IMR-90 (cell line): Measurements from ENCODE around the gene GPR160. TPM values are rescaled to one million over a fixed set of nuclear protein-coding genes. Genes with fewer than 3 reads are reported as not detected.

Source experiments
- ATAC-seq: fragments of 200-7000 bp; cut with Tn5 transposase; 2 replicates; pipeline ENCODE4 v1.9.1; 2020; ENCODE audit warnings: low read depth, mild to moderate bottlenecking, moderate library complexity
- BruUV-seq: library from RNA; stranded (reverse); fragments of 400-500 nt; replicated peaks from 2 replicates; lab custom pipeline; 2021; lab: Mats Ljungman, UMichigan
- CTCF ChIA-PET: fragments of 300-600 bp; formaldehyde crosslinking; extraction: SDS; loops from one replicate; lab custom pipeline; 2021; ENCODE audit warnings: antibody characterized with exemption; lab: Yijun Ruan, JAX
- POLR2A ChIA-PET: fragments of 300-600 bp; sonication (Branson Sonifier 250); formaldehyde crosslinking; loops from one replicate; lab custom pipeline; 2022; ENCODE audit warnings: antibody characterized with exemption; ENCODE audit not compliant: unreplicated experiment; lab: Charles Lee
- DNase-seq: peaks from one replicate; pipeline ENCODE4 v3.0.0; 2013
- H2AFZ ChIP-seq: replicated peaks from 2 replicates; pipeline ENCODE3; 2013; ENCODE audit warnings: low read length, mild to moderate bottlenecking; ENCODE audit not compliant: poor library complexity
- H2AK5ac ChIP-seq: 2 replicates; pipeline ENCODE4 v1.6.1; 2013; ENCODE audit warnings: low read depth, low read length, inconsistent platforms
- H2AK9ac ChIP-seq: replicated peaks from 2 replicates; pipeline ENCODE3; 2013; ENCODE audit warnings: mild to moderate bottlenecking, low read depth, low read length, moderate library complexity; ENCODE audit not compliant: poor library complexity
- H2BK120ac ChIP-seq: 2 replicates; pipeline ENCODE4 v1.6.1; 2013; ENCODE audit warnings: low read depth, low read length, inconsistent platforms
- H2BK15ac ChIP-seq: 3 replicates; pipeline ENCODE4 v1.6.1; 2013; ENCODE audit warnings: low read depth, low read length, inconsistent platforms
- H2BK20ac ChIP-seq: 2 replicates; pipeline ENCODE4 v1.6.1; 2013; ENCODE audit warnings: low read depth, mild to moderate bottlenecking, inconsistent platforms, low read length, moderate library complexity
- H2BK5ac ChIP-seq: 2 replicates; pipeline ENCODE4 v1.6.1; 2013; ENCODE audit warnings: mild to moderate bottlenecking, low read depth, low read length, inconsistent platforms; ENCODE audit not compliant: poor library complexity, severe bottlenecking
- H3K14ac ChIP-seq: replicated peaks from 2 replicates; pipeline ENCODE4 v1.6.1; 2013; ENCODE audit warnings: low read depth, low read length, inconsistent platforms
- H3K18ac ChIP-seq: 2 replicates; pipeline ENCODE4 v1.6.1; 2013; ENCODE audit warnings: low read depth, low read length, control low read depth
- H3K23ac ChIP-seq: 2 replicates; pipeline ENCODE4 v1.6.1; 2013; ENCODE audit warnings: low read depth, low read length, inconsistent platforms
- H3K27ac ChIP-seq: 2 replicates; pipeline ENCODE4 v1.5.1; 2013; ENCODE audit warnings: mild to moderate bottlenecking, control low read depth, low read length; ENCODE audit not compliant: insufficient read depth
- H3K27me3 ChIP-seq: 2 replicates; pipeline ENCODE4 v1.6.1; 2013; ENCODE audit warnings: low read length; ENCODE audit not compliant: control insufficient read depth, insufficient read depth
- H3K36me3 ChIP-seq: 2 replicates; pipeline ENCODE4 v1.6.1; 2013; ENCODE audit warnings: low read length, mixed read lengths; ENCODE audit not compliant: control insufficient read depth, insufficient read depth
- H3K4ac ChIP-seq: 2 replicates; pipeline ENCODE4 v1.6.1; 2013; ENCODE audit warnings: low read depth, low read length, inconsistent platforms
- H3K4me1 ChIP-seq: 2 replicates; pipeline ENCODE4 v1.6.1; 2013; ENCODE audit warnings: low read length, mixed read lengths; ENCODE audit not compliant: control insufficient read depth, insufficient read depth
- H3K4me2 ChIP-seq: 2 replicates; pipeline ENCODE4 v1.6.1; 2013; ENCODE audit warnings: low read depth, mild to moderate bottlenecking, control low read depth, low read length, moderate library complexity
- H3K4me3 ChIP-seq: 2 replicates; pipeline ENCODE4 v1.5.1; 2013; ENCODE audit warnings: low read depth, mild to moderate bottlenecking, control low read depth, low read length, moderate library complexity; ENCODE audit not compliant: insufficient read depth
- H3K56ac ChIP-seq: 2 replicates; pipeline ENCODE4 v1.6.1; 2013; ENCODE audit warnings: low read length, inconsistent platforms; ENCODE audit not compliant: insufficient read depth; ENCODE audit errors: extremely low read depth
- H3K79me1 ChIP-seq, 2 experiments: 2 replicates each; pipeline ENCODE4 v1.6.1; 2013; ENCODE audit warnings: low read length in 2 of 2, inconsistent platforms in 1 of 2, low read depth in 1 of 2
- H3K9ac ChIP-seq: 2 replicates; pipeline ENCODE4 v1.6.1; 2013; ENCODE audit warnings: low read depth, low read length, control low read depth
- H3K9me1 ChIP-seq: 2 replicates; pipeline ENCODE4 v1.6.1; 2013; ENCODE audit warnings: low read length, inconsistent platforms; ENCODE audit not compliant: insufficient read depth
- H3K9me3 ChIP-seq: 2 replicates; pipeline ENCODE4 v1.6.1; 2013; ENCODE audit warnings: low read length; ENCODE audit not compliant: control insufficient read depth, insufficient read depth
- H4K20me1 ChIP-seq: 2 replicates; pipeline ENCODE4 v1.6.1; 2013; ENCODE audit warnings: low read length, inconsistent platforms; ENCODE audit not compliant: insufficient read depth
- H4K5ac ChIP-seq: 2 replicates; pipeline ENCODE4 v1.6.1; 2013; ENCODE audit warnings: mild to moderate bottlenecking, low read depth, low read length, control low read depth
- H4K8ac ChIP-seq, 2 experiments: 2 replicates each; pipeline ENCODE4 v1.6.1; 2013; ENCODE audit warnings: low read depth in 2 of 2, low read length in 2 of 2, control low read depth in 1 of 2, inconsistent platforms in 1 of 2
- H4K91ac ChIP-seq: 2 replicates; pipeline ENCODE4 v1.6.1; 2013; ENCODE audit warnings: low read depth, low read length, inconsistent platforms; ENCODE audit not compliant: insufficient read depth
- BHLHE40 ChIP-seq: fragments of 150-350 bp; IDR thresholded peaks from 2 replicates; pipeline ENCODE4 v1.6.1; 2016; ENCODE audit warnings: mild to moderate bottlenecking, low read depth, low read length
- CEBPB ChIP-seq: IDR thresholded peaks from 2 replicates; pipeline ENCODE4 v1.6.1; 2012; ENCODE audit warnings: low read depth, low read length, improper control_type of control experiment
- CHD1 ChIP-seq: IDR thresholded peaks from 2 replicates; pipeline ENCODE4 v1.6.1; 2012; ENCODE audit warnings: low read depth, low read length, improper control_type of control experiment
- CTCF ChIP-seq: conservative IDR thresholded peaks from 2 replicates; pipeline ENCODE4 v1.5.1; 2012; ENCODE audit warnings: mild to moderate bottlenecking, low read depth, low read length, improper control_type of control experiment
- ELK1 ChIP-seq: fragments of 150-350 bp; IDR thresholded peaks from 2 replicates; pipeline ENCODE4 v1.6.1; 2016; ENCODE audit warnings: low read depth, mild to moderate bottlenecking, low read length, moderate library complexity, borderline replicate concordance
- FOS ChIP-seq: fragments of 150-350 bp; IDR thresholded peaks from 2 replicates; pipeline ENCODE4 v1.6.1; 2016; ENCODE audit warnings: low read depth, low read length
- MAFK ChIP-seq: IDR thresholded peaks from 2 replicates; pipeline ENCODE4 v1.6.1; 2012; ENCODE audit warnings: low read depth, low read length, improper control_type of control experiment
- MAZ ChIP-seq: IDR thresholded peaks from 2 replicates; pipeline ENCODE4 v1.6.1; 2012; ENCODE audit warnings: low read depth, mild to moderate bottlenecking, low read length, improper control_type of control experiment, moderate library complexity, borderline replicate concordance
- MXI1 ChIP-seq: IDR thresholded peaks from 2 replicates; pipeline ENCODE4 v1.6.1; 2012; ENCODE audit warnings: low read depth, mild to moderate bottlenecking, low read length, moderate library complexity, borderline replicate concordance
- NFE2L2 ChIP-seq: fragments of 150-350 bp; IDR thresholded peaks from 2 replicates; pipeline ENCODE4 v1.6.1; 2016; ENCODE audit warnings: low read depth, mild to moderate bottlenecking, low read length
- POLR2A ChIP-seq: IDR thresholded peaks from 2 replicates; pipeline ENCODE4 v1.6.1; 2012; ENCODE audit warnings: mild to moderate bottlenecking, low read depth, low read length
- RAD21 ChIP-seq: IDR thresholded peaks from 2 replicates; pipeline ENCODE4 v1.6.1; 2012; ENCODE audit warnings: low read length, improper control_type of control experiment
- RCOR1 ChIP-seq: IDR thresholded peaks from 2 replicates; pipeline ENCODE4 v1.6.1; 2012; ENCODE audit warnings: mild to moderate bottlenecking, low read length, improper control_type of control experiment; ENCODE audit not compliant: insufficient replicate concordance
- RFX5 ChIP-seq: IDR thresholded peaks from 2 replicates; pipeline ENCODE4 v1.8.0; 2012; ENCODE audit warnings: low read depth, mild to moderate bottlenecking, low read length, moderate library complexity
- SMC3 ChIP-seq: fragments of 150-350 bp; IDR thresholded peaks from 2 replicates; pipeline ENCODE4 v1.6.1; 2016; ENCODE audit warnings: low read depth, mild to moderate bottlenecking, antibody characterized with exemption, low read length, moderate library complexity
- USF2 ChIP-seq: fragments of 150-350 bp; IDR thresholded peaks from 2 replicates; pipeline ENCODE4 v1.6.1; 2017; ENCODE audit warnings: mild to moderate bottlenecking, antibody characterized with exemption, low read length, low read depth
- WGBS, 2 experiments: methylation state at CpG; one replicate each; pipeline versions ENCODE4 v1.1.5 to v1.1.7; 2013; ENCODE audit warnings: missing lambda C conversion rate in 2 of 2; ENCODE audit not compliant: insufficient read length in 1 of 2; ENCODE audit errors: extremely low coverage in 2 of 2; 5-methylcytosine and 5-hydroxymethylcytosine counted together
- dilution Hi-C: fragments of 300-500 bp; cut with HindIII; formaldehyde crosslinking; loops from one replicate; pipeline ENCODE4 v1.14.3; 2018; ENCODE audit warnings: low sequenced_read_pairs; ENCODE audit not compliant: unreplicated experiment
- in situ Hi-C: fragments of 300-500 bp; cut with MboI; formaldehyde crosslinking; loops from 3 replicates; pipeline ENCODE4 v1.14.3; 2019; ENCODE audit warnings: low sequenced_read_pairs, inconsistent platforms, mixed read lengths
- intact Hi-C: fragments of 100-400 bp; cut with micrococcal nuclease; formaldehyde crosslinking; loops from 2 replicates; pipeline ENCODE4 v1.10.0; 2022
- polyA plus RNA-seq, 3 experiments: library from polyadenylated mRNA; depleted of rRNA; stranded (reverse); fragments of >200 nt; gene quantifications; 2 replicates each; pipeline ENCODE4 v1.2.3, GENCODE V29; 2012; ENCODE audit warnings: low replicate concordance in 1 of 3
- total RNA-seq: library from RNA; depleted of rRNA; stranded (reverse); fragments of >200 nt; gene quantifications from 2 replicates; pipeline ENCODE4 v1.2.3, GENCODE V29; 2012

The GPR160 gene
- total and polyA plus RNA-seq, 2 of the 4 experiments (the other 2 are of a cell fraction), result 0.09 to 0.18 TPM

GRCh38 chr3:170075441-170076091, 37.8 kb downstream of the GPR160 start:
- Histone ChIP-seq H3K27me3 (no peaks in the 10 kb centered on the region), H4K20me1 (no peaks in the 10 kb centered on the region), H2BK5ac (no peak overlapping the region), H4K91ac (no peak overlapping the region), H3K4me2 (no peak overlapping the region), H3K4ac (no peak overlapping the region), H3K9ac (no peak overlapping the region), H2BK120ac (no peak overlapping the region), H3K56ac (no peak overlapping the region), H3K4me1 (peaks cover 1% of the 10 kb centered on the region; the same call in 1 of the 2 replicates), H2BK20ac (no peak overlapping the region), H4K8ac (no peak overlapping the region), H3K9me3 (no peaks in the 10 kb centered on the region), H3K27ac (no peak overlapping the region), H3K18ac (no peak overlapping the region), H2AFZ (no peak overlapping the region), H3K23ac (no peak overlapping the region), H3K79me1 (no peaks in the 10 kb centered on the region), H2BK15ac (no peak overlapping the region), H3K4me3 (no peak overlapping the region), H3K9me1 (no peaks in the 10 kb centered on the region), H2AK9ac (no peak overlapping the region), H4K5ac (no peak overlapping the region), H2AK5ac (no peak overlapping the region), H3K36me3 (peaks cover 2% of the 10 kb centered on the region; the same call in 1 of the 2 replicates), H3K14ac (no peak overlapping the region)
- POLR2A ChIA-PET, result no interaction called here
- TF ChIP-seq SMC3, result no peak
- no peak for TF ChIP-seq CTCF
- TF ChIP-seq NFE2L2, result no peak
- no peak for TF ChIP-seq CEBPB
- no peak for TF ChIP-seq RAD21
- no peak for TF ChIP-seq FOS
- no peak for TF ChIP-seq ELK1
- no peak for TF ChIP-seq MXI1
- no peak for TF ChIP-seq RCOR1
- no peak for TF ChIP-seq CHD1
- no peak for TF ChIP-seq MAZ
- no peak for TF ChIP-seq RFX5
- TF ChIP-seq MAFK, result no peak
- no peak for TF ChIP-seq POLR2A
- no peak for TF ChIP-seq BHLHE40
- no peak for TF ChIP-seq USF2
- ATAC-seq, result no peak
- intact Hi-C loops, result no loop called here
- WGBS, 2 experiments, result 100% methylated on average over 1 of the region's 4 CpGs; no CpG with 5 or more reads in 1 of the 2 experiments
- CTCF ChIA-PET, result no interaction called here
- dilution Hi-C loops, result no loop called here
- no TSS peak for BruUV-seq
- in situ Hi-C loops, result no loop called here
- no peak for DNase-seq
